KOPT-K1 (cell line): Measurements from ENCODE around the gene APBA2.

ENCODE experiments used
- H3K27ac ChIP-seq: fragments of 200-600 bp; sonication (generic); 2 replicates; pipeline ENCODE4 v1.5.1; 2016; ENCODE audit warnings: antibody characterized with exemption, mild to moderate bottlenecking, low read depth, low read length; ENCODE audit not compliant: poor library complexity, severe bottlenecking
- H3K36me3 ChIP-seq: fragments of 200-600 bp; sonication (generic); 2 replicates; pipeline ENCODE4 v1.5.1; 2017; ENCODE audit warnings: antibody characterized with exemption, mild to moderate bottlenecking, low read length, moderate library complexity; ENCODE audit not compliant: insufficient read depth
- H3K9me3 ChIP-seq: fragments of 200-600 bp; sonication (generic); 2 replicates; pipeline ENCODE4 v1.5.1; 2017; ENCODE audit warnings: antibody characterized with exemption, low read length, mild to moderate bottlenecking; ENCODE audit not compliant: insufficient read depth, poor library complexity, severe bottlenecking

APBA2 gene

DNA sequence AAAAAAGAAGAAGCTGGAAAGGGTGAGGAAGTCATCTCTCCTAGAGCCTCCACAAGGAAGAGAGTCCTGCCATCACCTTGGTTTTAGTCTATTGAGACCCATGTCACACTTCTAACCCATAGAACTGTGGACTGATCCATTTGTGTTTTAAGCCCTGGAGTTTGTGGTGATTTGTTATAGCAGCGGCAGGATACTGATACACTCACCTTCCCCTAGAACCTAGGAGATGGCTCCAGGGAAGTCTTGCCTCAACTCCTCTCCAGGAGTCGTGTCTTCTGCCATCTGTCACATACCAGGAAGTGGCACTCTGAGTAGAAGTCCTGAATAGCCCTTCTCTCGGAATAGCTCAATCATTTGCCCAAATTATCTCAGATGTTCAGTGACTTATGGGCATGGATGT, 14.6 kb upstream of the APBA2 start:
- Histone ChIP-seq H3K27ac (no peak overlapping the region), H3K36me3 (no peaks in the 10 kb centered on the region), H3K9me3 (no peaks in the 10 kb centered on the region)

DNA sequence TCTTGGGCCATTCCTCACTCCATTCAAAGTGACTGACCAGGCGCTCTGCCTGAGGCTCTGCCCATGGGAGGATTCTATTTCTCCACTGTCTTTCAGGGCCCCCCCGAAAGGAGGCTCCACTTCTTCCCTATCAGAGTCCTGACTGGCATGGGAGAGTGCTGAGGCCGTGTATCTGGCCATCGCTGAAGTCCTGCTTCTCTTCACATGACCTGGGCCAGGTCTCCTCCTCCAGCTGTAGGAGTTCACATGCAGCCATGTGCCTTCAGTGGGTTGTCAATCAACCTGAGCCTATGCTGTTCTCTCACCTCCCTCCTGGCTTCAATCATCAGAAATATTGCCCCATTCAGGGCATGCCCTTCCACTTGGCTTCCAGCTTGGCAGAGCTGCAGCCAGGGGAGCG, 12.8 kb upstream of the APBA2 start:
- Histone ChIP-seq H3K36me3 (no peaks in the 10 kb centered on the region), H3K27ac (no peak overlapping the region), H3K9me3 (no peaks in the 10 kb centered on the region)

DNA sequence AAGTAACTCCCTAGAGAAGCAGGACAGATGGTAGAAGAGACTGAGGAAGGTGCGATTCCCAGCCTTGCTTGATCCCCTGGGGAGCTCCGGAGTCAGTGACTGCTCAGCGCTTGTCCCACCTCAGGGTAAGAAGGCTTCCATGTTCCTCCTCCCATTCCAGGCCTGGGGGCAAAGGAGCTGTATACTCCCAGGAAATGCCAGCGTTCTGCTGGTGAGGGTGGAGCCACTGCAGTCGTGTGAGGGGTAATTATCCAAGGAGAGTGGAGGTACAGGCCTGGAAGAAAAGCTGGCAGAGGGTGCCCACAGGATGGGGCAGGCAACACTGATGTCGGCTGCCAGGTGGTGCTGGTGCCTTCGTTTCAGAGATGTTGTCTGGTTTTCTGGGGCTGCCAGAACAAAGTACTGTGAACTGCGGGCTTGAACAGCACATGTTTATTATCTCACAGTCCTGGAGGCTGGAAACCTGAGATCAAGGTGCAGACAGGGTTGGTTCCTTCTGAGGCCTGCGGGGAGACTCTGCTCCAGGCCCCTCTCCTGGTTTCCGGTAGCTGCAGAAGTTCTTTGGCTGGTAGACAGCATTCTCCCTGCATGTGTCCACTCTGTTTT, 12.1 kb upstream of the APBA2 start:
- no peaks in the 10 kb centered on the region for H3K36me3 ChIP-seq
- no peaks in the 10 kb centered on the region for H3K9me3 ChIP-seq
- H3K27ac ChIP-seq: no peak overlapping the region

DNA sequence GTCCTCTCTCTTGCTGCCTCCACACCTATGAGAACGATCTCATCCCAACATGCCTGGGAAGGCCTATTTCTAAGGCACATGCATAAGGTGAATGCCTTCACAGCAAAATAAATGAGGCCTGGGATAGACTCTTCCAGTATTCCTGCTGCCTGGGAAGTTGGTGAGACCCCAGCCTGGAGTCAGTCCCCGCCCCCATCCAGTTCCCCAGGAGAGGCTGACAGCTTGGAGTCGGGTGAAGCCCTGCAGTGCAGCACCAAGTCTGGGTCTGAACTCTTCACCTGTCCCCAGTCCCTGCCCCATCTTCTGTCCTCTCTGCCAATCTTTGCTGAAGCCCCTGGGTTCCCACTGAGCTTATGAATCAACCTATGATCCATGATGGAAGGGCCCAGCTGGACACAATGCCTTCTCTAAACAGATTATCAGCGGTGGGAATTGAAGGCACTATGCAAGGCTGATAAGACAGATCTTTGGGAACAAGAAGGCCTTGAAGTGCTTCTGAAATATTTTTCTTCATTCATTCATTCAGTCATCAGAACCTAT, 10.2 kb upstream of the APBA2 start:
- Histone ChIP-seq H3K27ac (no peak overlapping the region), H3K36me3 (no peaks in the 10 kb centered on the region), H3K9me3 (no peaks in the 10 kb centered on the region)

DNA sequence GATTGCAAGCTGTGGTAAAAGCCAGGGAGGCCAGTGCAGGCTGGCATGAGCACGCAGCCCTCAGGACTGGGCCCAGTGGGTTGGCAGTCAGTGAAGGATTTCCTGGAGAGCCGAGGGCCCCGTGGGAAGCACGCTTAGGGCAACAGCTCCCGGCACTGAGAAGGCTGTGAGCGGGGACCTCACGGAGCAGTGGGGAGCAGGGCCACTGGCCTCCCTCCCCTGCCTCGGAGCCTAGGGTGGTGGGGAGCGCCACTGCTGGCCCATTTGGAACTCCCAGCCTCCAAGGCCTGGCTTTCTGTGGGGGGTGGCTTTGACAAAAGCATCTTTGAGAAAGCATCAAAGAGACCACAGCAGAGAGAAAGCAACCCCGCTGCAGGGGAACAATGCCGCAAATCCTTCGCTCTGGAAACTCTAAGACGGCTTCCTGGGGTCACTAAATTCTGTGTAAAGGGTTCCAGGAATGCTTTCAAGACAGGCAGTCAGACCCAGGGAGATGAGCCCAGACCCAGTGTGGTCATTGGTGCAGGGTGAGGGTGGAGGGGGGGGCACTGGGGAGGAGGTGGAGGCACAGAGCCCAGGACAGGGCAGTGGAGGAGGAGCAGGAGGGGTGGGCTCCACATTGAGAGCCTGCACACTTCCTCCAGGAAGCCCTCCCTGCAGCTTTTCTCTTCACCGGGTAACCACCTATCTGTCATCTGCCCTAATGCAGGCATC, 9.5 kb upstream of the APBA2 start:
- H3K27ac ChIP-seq: no peak overlapping the region
- no peaks in the 10 kb centered on the region for H3K36me3 ChIP-seq
- no peaks in the 10 kb centered on the region for H3K9me3 ChIP-seq

DNA sequence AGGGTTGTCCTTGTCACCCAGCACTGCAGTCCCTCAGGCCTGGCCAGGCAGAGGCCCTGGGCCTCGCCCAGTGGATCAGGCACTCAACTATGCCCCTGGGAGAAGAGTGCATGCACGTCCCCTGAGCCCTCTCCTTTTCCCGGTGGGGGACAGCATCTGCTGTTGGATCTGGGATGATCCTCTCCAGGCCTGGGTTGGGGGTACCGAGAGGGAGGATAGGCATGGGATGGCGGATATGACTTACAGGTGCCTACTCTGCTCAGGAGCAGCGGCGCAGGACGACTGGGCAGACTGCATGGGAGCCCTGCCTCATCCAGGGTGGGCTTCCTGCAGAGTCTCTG, 9.0 kb upstream of the APBA2 start:
- Histone ChIP-seq H3K27ac (no peak overlapping the region), H3K36me3 (no peaks in the 10 kb centered on the region), H3K9me3 (no peaks in the 10 kb centered on the region)

DNA sequence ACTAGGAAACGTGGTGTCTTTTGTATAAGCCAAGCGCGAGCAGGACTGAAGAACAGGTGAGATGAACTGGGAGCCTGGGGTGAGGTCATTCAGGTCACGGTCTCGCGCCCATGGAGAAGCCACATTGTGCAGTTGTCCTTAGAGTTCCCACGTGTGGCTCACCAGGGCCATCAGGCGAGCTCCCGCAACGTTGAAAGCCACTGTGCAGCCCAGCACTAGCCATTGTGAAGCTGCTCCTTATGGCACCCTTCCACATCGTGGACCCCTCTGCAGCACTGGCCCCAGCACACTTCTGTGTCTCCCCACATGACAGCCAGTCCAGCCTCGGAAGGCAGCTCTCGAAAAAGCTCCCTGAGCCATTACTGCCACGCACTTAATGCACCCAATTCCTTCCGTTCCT, 7.6 kb upstream of the APBA2 start:
- H3K27ac ChIP-seq: no peak overlapping the region
- no peaks in the 10 kb centered on the region for H3K36me3 ChIP-seq

DNA sequence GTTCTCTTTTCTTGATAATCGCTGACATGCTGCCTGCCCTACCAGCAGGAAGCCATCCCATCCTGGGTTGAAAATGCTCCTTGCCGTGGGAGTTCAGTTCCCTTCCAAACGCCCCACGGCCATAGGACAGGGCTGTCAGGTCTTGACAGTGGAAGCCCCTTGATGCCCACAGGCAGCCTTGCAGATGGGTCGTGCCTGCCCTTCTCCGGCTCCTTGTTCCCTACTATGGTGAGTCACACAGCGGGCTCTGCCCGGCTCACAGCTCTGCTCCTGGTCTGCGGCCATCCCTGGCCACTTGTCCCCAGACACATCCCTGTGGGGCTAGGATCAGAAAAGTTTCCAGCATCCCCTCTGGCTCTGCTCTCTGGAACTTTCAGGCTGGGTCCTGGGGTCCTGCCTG, 6.2 kb upstream of the APBA2 start:
- Histone ChIP-seq H3K36me3 (no peaks in the 10 kb centered on the region), H3K9me3 (no peaks in the 10 kb centered on the region), H3K27ac (no peak overlapping the region)

More for the DNA sequence above, 7.6 kb upstream of the APBA2 start:
- H3K9me3 ChIP-seq: no peaks in the 10 kb centered on the region

DNA sequence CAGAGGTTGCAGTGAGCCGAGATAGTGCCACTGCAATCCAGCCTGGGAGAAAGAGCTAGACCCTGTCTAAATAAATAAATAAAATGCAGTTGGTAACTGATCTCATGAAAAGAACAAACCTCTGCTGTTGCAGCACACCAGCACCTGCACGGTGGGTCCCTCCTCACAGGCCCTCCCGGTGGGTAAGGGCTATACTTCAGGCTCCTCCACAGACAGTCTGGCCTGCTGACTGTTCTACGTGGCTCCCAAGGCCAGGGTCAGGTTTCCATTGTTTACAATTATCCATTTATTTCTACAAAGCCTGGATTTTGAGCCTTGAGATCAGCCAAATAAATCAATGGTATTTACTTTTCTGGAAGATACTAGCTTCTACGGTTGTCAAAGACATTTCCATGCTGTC, 5.1 kb upstream of the APBA2 start:
- H3K9me3 ChIP-seq: no peaks in the 10 kb centered on the region
- no peaks in the 10 kb centered on the region for H3K36me3 ChIP-seq
- no peak overlapping the region for H3K27ac ChIP-seq

DNA sequence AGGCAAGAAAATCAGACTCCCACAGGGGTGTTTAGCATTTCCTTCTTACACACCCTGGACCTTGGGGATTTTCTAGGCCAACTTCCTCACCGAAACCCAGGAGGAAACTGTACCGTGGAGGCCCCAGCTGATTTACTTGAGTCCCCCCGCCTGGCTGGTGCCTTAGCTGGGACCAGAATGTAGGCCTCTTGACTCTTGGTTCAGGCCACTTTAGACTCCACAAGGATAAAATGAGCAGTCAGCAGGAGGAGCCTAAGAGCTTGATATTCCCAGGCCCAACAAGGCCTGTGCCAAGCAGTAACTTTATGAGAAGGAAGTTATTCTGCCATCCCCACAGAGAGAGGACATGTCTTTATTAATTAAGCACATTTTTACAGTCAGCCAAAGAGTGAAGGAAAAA, 4.6 kb upstream of the APBA2 start:
- H3K36me3 ChIP-seq: no peaks in the 10 kb centered on the region
- H3K9me3 ChIP-seq: no peaks in the 10 kb centered on the region
- H3K27ac ChIP-seq: no peak overlapping the region

DNA sequence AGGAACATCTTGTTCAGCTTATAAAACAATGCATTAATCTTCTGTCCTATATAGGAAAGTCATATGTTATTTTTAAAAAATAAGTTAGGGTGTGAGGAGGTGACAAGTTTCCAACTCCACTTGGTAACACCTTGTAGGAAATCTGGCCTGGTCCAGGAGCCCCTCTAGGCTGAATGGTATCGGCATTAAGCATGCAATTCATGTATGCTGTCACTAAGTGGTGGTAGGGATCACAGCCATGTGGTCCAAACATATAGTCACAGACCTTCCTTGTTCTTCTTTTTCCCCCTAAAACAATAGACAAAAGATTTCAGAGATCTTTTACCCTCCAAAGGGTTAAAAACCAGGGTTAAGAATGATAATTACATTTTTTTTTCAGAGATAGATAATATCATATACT, 4.2 kb upstream of the APBA2 start:
- H3K27ac ChIP-seq: no peak overlapping the region

DNA sequence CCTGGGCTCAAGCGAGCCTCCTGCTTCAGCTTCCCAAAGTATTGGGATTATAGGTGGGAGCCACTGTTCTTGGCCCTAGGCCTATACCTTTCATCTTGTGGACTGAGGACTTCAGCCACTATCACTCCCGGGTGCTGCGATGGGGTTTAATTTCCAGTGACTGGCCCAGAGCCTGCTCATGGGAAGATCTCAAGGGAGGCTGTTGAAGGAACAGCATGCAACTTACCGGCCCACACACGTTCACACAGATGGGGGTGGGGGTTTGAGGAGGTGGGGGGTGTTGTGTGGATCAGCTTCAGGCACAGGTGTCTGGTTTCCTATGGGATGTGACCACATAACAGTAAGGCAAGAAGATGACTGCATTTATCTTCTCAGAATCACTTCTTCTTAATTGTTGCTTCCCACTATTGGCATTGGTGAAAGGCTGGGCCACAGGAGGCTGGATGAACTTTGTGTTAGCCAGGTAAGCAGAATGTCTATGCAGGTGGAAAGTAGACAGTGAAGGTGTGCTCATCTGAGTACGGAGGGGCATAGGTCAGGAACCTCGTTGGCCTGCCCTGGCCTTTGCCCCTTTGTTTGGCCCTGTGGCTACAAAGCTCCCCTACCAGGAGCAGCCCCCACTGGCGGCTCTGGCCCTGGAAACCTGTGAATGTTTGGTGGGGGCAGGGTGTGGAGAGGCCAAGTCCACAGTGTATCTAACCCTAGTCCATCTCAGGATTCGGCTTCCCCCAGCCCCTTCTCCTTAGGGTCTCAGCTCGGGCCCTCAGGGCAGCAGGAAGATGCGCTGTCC, 1.4 kb upstream of the APBA2 start:
- Histone ChIP-seq H3K27ac (no peak overlapping the region), H3K9me3 (no peaks in the 10 kb centered on the region), H3K36me3 (no peaks in the 10 kb centered on the region)

More for the DNA sequence above, 4.2 kb upstream of the APBA2 start:
- Histone ChIP-seq H3K36me3 (no peaks in the 10 kb centered on the region), H3K9me3 (no peaks in the 10 kb centered on the region)

DNA sequence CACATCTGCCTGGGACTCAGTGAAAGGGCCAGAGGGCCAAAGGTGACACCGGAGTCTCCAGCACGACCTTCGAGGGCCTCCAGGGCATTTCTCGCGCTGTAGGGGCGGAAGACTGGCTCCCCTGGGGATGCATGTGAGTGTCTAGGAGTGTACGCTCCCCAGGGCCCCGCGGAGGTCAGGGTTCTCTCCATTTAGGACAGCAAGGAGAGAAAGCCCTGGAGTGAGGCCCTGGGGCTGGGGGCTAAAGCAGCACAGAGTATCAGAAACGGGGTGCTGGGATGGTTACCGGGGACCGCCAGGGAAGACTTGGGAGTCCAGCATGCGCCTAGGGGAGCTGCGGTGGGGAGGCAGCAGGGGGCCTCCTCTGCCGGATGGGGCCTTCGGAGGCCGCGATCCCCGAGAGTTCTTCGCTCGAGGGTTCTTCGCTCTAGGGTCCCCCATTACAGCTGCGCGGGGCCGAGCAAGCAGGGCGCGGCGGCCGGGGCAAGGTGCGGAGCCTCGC, 595 bp upstream of the APBA2 start:
- H3K27ac ChIP-seq: peak overlapping the region; percentile 53
- no peaks in the 10 kb centered on the region for H3K36me3 ChIP-seq
- no peaks in the 10 kb centered on the region for H3K9me3 ChIP-seq

DNA sequence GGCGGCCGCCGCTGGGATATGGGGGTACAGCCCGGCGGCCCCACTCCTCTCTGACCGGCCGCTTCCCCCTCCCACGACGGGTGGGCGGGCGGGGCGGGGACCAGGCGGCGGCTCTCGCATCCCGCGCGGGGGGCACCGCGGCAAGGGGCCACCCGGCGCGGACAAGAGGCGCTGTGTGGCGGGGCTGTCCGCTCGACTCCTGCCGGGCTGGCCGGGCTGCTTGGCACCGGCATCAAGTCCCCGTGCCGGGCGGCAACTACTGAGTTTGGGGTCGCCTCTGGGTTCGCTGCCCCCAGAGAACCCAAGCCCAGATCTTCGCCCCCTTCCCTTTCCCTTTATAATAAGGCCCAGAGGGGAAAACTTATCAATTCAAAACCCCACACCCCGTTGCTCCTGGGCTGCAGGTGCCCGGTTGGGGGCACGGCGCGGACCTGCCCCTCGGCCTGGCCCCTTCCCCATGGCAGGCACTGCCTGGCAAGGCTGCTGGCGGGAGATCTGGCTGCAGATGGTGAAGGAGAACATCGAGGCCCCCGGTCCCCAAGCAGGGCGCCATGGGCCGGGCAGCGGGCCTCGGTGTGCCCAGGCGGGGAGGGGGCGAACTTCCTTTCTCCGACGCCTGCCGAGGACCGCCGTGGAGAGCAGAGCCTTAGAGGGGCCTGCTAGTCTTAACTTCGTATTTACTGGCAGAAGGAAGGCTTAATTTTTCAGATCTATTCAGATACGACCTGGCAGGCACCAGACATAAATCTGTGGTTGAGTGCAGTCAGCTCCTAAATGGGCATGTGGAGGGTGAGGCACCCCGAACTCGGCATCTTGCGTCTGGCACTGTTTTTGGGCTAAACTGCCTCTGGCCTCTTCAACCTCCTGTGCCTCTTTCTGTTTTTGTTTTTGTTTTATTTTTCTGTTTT, 911 bp downstream of the APBA2 start:
- Histone ChIP-seq H3K9me3 (no peaks in the 10 kb centered on the region), H3K27ac (peak overlapping the region; percentile 53), H3K36me3 (no peaks in the 10 kb centered on the region)
